GM18873 (cell line): ENCODE measurements around the gene SPACA7.
"Not testable (repeated sequence)": the region's sequence is repeated elsewhere in the genome, so short reads cannot be mapped to it uniquely, and the experiment has no call there.

Source experiments
- ATAC-seq: cut with Tn5 transposase; IDR thresholded peaks from one replicate; pipeline ENCODE4 v1.9.1; 2021; ENCODE audit warnings: mild to moderate bottlenecking, moderate library complexity, moderate number of reproducible peaks; ENCODE audit not compliant: unreplicated experiment, low FRiP score

SPACA7 gene

DNA sequence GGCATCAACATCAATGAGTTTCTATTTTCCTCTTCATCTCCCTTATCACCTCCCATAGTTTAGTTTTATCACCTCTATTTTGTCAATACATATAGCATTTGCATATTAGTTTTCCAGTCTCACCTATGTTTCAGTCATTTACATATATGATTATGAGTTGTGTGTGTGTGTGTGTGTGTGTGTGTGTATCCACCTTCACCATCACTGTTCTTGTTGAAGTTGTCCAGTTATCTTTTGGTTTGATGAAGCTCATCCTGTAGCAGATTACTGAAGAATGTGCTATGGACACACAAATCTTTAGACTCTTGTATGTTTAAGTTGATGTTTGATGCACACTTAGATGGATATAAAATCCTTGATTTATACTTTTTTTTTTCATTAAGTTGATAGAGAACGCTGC, 40.5 kb downstream of the SPACA7 start:
- ATAC-seq, result no peak

DNA sequence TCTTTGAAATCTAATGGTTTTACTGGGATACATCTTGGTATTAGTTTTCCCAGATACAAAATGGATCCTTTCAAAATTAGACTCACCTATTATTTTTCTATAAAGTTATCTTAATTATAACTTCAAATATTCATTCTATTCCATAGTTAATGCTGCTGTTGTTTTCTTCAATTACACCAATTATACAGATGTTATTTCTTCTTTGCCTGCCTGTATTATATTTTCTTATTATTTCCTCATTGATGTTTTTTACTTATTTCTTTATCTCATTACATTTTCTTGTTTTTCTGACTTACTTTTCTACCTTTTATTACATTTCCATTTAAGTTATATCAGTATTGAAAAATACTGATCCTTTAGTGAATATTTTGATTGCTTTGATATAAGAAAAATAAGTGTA, 40.9 kb downstream of the SPACA7 start:
- no peak for ATAC-seq

DNA sequence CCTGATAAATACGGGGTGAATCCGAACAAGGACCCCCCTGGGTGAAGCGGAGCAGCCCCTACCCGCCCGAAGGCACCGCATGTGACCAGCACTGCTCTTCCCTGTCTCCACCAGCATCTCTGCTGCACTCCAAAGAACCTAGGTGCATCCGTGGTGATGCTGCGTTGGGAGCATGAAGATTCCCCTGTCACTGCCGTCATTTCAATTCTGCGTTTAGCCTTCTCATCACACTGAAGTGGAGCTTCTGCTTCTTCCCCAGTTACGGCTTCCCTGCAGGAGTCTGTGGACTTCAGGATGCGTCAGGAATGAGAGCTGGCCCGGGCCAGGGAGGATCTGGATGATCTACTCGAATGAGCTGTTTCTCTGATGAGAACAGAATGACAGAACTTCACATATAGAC, 47.9 kb downstream of the SPACA7 start:
- no peak for ATAC-seq

DNA sequence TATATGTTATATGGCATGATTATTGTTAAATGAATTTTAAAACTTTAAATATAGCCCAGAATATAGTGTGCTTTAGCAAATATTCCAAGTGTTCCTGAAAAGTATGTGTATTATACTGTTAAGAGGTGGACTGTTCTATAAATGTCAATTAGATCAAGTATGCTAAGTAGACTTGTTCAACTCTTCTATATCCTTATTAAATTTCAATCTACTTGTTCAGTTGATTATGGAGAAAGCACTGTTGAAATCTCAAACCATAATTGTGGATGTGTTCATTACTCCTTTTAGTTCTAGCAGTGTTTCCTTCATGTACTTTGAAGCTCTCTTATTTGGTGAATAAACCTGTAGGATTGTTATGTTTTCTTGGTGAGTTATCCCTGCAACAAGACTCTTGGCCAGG, 52.5 kb downstream of the SPACA7 start:
- no peak for ATAC-seq

DNA sequence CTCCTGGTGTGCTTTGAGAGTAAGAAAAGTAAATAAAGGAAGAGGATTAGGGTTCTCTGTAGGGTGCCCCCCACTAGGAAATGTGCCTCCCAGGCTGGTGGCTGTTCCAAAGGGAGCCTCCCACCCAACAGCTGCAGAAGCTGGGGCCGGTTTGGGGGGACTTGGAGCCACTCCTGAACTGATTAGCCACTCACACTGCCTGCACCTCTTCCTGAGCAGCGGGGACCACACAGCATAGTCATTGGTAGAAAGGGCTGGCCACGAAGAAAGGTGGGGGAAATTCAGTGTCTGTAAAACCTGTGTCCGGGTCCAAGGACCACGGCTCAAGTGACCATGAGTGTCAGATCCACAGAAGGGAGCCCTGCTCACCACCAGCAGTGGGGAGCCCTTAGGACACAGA, 55.6 kb downstream of the SPACA7 start:
- no peak for ATAC-seq

DNA sequence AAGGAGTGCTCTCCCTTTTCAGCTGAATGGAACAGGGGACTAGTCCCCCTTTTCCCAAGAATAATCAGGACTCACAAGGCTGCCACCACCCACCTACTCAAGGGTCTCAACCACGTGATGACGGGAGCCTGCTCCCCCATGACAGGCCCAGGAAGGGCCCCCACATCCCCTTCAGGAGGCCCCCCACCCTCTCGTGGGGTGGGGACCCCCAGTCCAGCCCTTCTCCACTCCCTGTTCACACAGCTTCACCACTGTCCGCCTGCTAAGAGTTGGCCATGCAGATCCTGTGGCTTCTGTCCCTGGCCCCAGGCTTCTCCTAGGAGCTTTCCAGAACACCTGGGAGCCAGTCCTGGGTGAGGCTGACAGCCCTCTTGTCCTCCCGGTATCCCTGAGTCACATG, 56.6 kb downstream of the SPACA7 start:
- not testable (repeated sequence) for ATAC-seq

DNA sequence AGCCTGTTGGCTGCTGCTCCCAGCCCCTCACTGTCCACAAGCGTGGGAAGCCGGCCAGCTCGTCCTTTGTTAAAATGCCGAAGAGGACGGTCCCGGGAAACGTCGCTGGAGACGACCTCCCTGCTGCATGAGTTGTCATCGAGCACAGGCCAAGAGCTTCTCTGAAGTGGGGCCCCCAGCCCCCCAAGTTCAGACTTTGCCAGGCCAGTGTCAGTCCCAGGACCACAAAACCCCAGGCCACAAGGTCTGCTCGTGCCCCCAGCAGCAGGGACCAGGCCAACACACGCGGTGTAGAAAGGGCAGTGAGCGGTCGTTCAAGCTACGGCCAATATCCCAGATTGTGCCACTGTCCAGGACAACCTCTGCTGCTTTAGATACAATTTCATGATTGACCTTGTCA, 57.4 kb downstream of the SPACA7 start:
- ATAC-seq, result not testable (repeated sequence)

DNA sequence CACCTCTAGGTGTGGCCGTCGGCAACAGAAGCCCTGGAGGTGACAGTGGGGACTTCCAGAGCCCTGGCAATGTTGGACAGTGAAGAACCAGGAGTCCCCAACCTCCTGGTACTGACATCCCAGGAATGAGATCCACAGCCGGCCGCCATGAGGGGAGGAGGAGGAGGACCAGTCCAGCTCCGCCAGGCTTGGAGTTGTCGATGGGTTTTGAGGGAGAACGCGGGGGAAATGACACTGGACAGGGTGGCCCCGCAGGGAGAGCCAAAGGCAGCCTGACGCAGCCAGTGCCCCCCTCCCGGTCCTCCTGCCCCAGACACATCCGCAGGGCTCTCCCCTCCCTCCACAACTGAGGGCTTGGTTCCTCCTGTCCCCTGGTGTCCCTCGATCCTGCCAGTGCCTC, 57.9 kb downstream of the SPACA7 start:
- no peak for ATAC-seq

DNA sequence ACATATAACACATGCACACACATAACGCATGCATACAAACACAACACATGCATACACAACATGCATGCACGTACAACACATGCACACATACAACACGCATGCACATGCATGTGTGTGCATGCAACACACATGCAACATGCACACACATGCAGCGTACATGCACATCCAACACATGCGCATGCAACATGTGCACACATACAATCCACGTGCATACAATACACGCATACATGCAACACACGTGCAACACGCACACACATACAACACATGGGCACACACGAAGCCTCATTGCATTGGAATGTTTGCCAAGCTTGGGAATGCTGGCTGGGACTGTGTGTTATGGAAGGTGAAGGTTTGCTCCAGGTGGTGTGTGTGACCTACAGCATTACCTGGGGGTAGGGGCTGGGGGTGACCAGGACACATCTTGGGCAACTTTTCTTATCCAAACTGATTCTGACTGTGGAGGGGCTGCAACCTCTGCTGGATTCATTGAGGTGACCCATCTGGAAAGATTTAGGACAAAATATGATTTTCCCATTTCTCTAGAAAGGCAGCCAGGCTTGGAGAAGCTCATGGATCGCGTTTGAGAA, 58.9 kb downstream of the SPACA7 start:
- no peak for ATAC-seq

DNA sequence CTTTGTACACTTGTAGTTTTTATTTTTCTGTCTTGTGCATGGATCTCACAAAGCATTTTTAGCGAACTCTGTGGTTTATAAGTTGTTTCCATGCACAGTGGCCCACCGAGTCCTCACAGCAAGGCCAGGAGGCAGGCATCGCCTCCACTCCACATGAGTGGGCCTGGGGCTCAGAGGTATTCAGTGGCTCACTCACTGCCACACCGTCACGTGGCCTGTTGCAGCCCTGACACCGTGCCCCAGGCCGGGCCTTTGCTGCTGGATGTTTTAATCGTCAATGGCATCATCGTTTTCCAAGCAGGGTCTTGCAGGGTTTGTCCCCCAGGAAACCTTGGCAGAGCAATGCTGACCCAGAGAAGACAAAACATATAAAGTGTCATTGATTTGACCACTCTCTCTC, 59.8 kb downstream of the SPACA7 start:
- ATAC-seq, result no peak

DNA sequence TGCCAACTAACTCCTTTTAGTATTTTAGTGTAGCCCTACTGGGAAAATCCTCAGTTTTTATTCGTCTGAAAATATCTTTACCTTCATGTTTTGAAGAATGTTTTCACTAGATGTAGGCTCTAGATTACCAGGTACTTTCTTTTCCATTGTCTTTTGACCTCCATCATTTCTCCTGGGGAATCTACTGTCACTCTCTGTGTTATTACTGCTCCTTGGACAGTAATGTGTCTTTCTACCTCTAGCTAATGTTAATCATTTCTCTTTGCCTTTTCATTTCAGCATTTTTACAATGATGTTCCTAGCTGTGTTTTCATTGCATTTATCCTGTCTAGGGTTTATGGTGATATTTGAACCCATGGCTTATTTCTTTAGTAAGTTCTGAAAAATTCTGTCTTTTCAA, 61.9 kb downstream of the SPACA7 start:
- ATAC-seq, result no peak

DNA sequence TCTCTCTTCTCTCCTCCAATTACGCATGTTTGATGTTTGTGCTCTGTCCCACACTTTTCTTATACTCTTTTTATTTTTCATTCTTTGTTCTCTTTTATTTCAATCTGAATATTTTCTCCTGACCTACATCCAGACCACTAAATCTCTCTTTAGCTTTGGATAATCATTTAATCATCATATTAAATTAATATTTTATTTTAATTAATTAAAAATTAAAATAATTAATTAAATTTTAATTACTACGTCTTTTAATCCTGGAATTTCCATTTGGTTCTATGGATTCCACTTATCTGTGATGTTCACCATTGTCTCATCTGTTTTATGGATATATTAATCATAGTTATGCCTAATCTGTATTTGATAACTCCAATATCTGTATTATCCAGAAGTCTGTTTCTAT, 62.4 kb downstream of the SPACA7 start:
- ATAC-seq, result no peak

DNA sequence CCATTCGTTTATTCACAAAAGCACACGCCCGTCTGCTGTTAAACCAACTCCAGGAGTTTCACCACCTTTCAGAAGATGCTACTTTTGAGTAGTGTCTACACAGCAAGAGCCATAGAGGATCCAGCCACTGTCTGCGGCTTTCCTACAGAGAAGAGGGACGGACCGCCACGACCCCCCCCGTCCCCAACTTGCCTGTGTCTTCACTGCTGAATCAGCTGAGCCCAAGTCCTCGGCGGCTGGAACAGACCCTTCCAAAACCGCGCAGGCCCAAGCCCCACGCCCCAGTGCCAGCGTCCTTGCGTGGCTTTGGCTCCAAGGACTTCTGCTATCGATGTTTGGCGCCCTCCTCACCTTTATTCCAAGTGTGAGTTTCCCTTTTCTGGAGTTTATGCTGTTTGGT, 65.1 kb downstream of the SPACA7 start:
- ATAC-seq, result no peak

DNA sequence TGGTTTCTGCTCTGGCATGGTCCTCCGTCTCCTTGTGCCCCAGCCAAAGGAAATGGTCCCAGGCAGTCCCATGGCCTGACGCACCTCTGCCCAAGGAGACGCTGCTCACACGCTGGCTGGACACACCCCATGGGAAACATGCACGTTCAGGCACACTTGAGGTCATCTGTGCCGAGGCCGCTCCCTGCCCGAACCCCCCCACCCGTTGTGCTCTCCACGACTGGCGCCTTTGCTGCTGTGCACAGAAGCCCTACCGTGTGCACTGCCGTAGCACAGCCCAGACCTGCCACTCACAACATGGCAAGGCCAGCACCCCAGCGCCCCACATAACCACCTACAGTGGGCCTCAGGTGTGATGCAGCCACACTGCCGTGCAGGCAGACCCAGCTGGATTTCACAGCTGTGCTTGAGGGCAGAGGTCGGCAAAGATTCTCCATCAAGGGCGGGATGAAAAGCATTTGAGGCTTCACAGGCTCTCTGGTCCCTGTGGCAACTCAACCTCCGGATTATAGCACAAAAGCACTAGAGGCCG, 65.7 kb downstream of the SPACA7 start:
- ATAC-seq, result no peak

DNA sequence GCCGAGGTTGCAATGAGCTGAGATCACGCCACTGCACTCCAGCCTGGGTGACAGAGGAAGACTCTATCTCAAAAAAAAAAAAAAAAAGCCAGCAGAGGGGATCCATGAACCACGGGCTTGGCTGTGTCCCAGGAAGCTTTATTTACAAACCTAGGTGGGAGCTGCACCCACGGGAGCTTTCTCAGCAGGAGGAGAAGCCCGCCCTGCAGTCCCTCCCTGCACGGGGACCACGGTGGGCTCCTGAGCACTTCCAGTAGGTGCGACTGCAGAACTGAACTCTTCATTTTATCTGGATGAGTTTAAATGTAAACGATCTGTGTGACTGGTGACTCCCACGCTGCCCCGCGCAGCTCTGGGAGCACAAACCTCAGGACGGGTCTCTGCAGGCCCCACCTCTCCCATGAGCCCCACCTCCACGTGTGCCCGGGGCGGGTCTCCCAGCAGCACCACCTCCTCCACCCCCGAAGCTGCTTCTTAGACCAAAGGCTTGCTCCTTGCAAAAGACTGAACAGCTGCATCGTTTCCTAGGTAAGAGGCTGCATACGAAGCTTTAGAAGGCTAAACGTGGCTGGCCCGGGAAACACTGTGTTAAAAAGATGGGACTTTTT, 66.4 kb downstream of the SPACA7 start:
- no peak for ATAC-seq

DNA sequence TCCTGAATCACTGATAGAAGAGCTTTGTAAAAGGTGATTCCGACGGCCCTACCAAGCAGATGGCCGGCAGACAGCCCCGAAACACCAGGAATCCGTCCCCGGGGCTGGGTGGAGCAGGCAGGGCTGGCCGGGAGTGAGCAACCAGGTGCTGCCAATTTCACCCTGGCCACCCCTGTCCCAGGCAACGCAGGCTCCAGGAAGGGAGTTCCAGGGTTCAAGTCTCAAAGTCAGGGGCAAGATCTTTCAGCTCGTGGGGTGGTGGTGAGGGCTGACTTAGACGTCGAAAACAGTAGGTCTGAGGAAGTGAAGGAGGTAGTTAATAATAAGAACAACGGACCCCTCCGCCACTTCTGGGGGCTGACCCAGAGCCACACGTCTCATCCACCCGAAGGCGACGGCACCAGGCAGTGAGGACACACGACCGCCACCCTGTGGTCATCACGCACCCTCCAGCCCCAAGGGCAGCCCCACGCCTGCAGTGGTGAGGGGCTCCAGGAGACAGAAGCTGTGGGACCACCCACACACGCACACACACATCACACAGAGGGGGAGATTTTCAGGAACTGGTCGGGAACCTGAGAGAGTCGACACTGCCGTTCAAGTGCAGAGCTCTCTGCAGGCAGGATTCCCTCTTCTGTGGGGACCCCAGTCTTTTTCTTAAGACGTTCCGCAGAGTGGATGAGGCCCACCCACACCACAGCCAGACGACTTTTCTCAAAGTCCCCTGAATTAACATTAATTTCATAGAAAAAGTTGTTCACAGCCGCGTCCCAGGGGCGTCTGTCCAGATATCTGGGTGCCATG, 67.2 kb downstream of the SPACA7 start:
- ATAC-seq, result no peak

DNA sequence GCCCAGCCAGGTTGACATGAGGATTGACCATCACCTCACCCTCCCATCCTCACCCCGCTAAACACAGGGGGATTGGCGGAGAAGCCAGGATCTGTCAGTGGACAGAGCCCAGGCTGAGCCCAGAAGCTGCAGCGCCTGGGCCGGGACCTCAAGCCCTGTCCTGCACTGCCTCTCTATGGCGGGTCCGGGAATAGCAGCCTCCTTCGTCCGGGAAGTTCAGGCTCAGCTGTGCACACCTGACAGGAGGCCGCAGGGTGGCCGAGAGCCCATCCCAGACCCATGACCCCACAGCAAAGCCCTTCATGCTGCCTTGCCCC, 67.8 kb downstream of the SPACA7 start:
- no peak for ATAC-seq

DNA sequence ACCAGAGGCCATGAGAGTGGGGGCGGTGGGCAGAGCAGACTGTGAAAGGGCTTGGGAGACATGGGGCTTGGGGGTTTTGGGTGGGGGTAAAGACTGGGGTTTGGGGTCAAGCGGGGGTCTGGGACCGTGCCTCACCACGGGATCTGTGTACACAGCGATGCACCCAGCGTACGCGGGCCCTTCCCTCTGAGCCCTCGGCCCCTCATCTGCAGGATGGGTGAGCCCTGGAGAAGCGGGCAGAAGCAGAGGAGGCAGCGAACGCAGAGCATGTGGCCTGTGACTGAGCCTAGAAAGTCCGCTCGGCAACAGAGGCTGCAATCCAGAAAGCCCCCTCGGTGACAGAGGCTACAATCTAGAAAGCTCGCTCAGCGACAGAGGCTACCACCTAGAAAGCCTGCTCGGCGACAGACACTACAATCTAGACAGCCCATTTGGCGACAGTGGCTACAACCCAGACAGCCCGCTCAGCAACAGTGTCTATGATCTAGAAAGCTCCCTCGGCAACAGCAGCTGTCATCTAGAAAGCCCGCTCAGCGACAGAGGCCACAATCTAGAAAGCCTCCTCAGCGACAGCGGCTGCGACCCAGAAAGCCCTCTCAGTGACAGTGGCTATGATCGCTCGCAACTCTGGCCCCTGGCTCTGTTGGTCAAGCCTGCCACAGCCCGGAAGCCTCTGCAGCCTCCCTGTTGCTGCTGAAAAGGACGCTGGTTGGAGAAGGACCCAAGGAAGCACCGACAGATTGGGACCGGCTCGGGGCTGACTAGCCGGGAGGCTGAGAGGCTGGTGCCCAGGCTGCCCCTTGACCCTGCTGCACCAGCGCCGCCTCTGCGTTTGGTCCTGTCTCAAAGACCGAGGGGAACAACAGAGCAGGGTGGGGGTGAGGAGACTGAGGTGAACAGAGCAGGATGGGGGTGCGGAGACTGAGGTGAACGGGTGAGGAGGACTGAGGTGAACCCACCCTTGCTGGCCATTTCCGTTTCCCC, 68.6 kb downstream of the SPACA7 start:
- no peak for ATAC-seq

DNA sequence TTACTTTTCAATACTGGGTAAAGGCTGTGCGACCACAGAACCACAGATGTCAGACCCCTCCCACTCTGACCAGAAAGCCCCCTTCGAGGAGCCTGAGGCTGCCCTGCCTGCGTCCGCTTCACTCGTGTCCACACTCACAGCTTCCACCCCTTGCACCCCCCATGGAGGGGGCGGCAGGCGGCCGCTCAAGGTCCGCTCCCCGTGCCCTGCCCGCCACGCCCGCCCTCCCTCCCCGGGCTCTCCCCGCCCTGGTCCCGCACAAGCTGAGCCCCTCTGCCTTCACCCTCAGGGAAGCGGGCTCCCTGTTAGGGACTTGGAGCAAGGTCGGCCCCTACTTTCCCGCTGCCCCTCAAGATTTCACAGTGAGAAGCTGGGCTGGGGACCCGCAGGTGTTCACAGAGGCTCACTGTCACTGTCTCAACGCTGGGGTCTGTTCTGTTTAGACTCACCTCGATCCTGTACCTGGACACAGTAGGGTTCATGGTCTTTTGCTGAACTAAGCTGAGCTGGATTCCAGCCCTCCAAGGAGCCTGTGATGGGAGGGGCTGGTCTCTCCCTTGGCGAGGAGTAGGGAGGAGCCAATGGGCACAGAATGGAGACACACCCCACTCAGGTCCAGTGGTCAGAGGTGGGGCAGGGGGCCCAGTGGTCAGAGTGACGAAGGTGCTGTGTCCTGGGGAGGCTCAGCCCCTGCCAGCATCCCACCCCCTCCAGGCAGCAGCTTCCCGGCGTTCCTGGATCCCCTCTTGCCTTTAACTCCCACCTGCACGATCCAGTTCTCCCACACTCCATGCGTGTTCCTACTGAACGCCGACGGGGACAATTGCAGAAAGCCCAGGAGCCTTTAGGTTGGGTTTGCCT, 69.5 kb downstream of the SPACA7 start:
- ATAC-seq, result no peak

DNA sequence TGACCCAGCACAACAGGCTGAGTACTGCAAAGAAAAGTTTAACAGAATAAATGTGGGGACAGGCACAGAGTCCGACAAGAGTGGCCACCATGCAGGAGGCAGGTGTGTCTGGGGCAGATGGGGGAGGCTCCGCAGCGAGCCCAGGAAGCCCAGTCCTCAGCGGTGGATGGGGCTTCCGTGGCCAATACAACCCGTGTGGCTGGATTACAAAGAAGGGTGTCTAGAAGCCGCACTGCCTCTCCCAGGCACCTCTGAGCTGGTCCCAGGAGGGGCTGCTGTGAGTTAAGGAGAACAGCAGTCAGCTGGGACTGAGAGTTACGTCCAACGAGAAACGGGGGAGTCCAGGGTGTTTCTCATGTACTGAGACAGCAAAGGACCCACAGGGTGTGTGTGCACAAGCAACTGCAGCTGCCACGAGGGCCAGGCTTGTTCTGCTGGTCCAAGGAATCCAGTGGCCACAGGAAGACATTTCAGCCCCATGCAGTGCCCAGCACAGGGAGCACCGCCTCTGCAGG, 70.2 kb downstream of the SPACA7 start:
- ATAC-seq, result no peak
